Neutrophil (primary cell): Measurements from ENCODE around the gene MAGI3.

Experiments
- H3K27ac ChIP-seq: fragments of 200-600 bp; sonication (generic); 2 replicates; pipeline ENCODE4 v1.5.1; 2016; ENCODE audit warnings: mild to moderate bottlenecking, moderate library complexity
- H3K27me3 ChIP-seq: fragments of 200-600 bp; sonication (generic); 2 replicates; pipeline ENCODE4 v1.6.0; 2016; ENCODE audit warnings: mild to moderate bottlenecking
- H3K36me3 ChIP-seq: fragments of 200-600 bp; sonication (generic); 2 replicates; pipeline ENCODE4 v1.5.1; 2017
- H3K4me1 ChIP-seq, 2 experiments: fragments of 200-600 bp in 1 of 2; sonication (generic) in 1 of 2; 1 replicate in 1 of 2; 2 replicates in 1 of 2; pipeline versions ENCODE4 v1.5.1 to v1.6.1; 2013 to 2016; ENCODE audit warnings: low read depth in 1 of 2, low read length in 1 of 2, mild to moderate bottlenecking in 1 of 2, moderate library complexity in 1 of 2; ENCODE audit not compliant: control insufficient read depth in 1 of 2, insufficient read depth in 1 of 2
- H3K4me3 ChIP-seq, 2 experiments: fragments of 200-600 bp in 1 of 2; sonication (generic) in 1 of 2; 1 replicate in 1 of 2; 2 replicates in 1 of 2; pipeline ENCODE4 v1.5.1; 2013 to 2016; ENCODE audit warnings: low read depth in 1 of 2, low read length in 1 of 2, mild to moderate bottlenecking in 1 of 2, moderate library complexity in 1 of 2
- H3K9me3 ChIP-seq: fragments of 200-600 bp; sonication (generic); 2 replicates; pipeline ENCODE4 v1.5.1; 2016
- CTCF ChIP-seq: fragments of 200-600 bp; sonication (generic); IDR thresholded peaks from 2 replicates; pipeline ENCODE4 v1.5.1; 2016; ENCODE audit warnings: antibody characterized with exemption

Gene MAGI3

DNA sequence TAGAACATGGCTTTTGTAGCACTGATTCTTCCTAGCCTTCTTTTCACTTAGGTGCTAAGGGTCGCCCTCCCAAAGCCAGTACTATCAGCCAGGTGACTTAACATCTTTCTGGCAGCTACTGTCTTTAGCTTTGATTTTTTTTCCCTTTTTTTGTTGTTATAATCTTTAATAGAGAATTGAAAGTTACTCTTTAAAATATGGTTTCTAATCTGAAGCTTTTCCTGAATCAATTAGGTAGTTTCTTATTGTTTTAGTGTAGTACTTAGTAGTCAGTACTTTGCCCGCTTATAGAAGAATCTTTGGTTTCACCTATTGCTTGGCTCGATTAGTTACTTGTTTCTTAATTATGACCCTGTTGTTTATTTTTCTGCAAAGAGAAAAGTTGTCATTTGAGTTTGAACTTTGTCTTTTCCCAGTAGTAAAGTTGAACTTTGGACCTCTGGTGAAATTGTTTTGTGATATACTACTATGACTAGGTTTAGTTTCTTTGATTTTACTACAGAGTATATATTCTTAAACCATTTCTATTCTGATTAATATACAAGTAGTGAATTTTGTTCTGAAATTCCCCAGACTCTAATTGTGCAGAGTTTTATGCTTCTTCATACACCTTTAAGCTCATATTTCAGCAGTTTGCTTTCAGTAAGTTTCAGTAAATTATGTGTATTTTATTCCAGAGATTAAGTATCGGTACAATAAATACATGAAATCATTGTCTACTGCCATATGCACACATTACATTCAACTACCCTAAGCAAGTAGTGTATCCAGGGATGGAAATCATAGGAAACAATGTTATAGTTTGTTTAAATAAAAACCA lies 3.9 kb downstream of the MAGI3 start:
- TF ChIP-seq CTCF, result no peak
- Histone ChIP-seq H3K27ac (no peak overlapping the region), H3K4me1 (peaks cover 16 to 21% of the 10 kb centered on the region in 2 experiments), H3K27me3 (peaks cover 95% of the 10 kb centered on the region), H3K9me3 (no peaks in the 10 kb centered on the region), H3K4me3 (no peak overlapping the region), H3K36me3 (no peaks in the 10 kb centered on the region)

DNA sequence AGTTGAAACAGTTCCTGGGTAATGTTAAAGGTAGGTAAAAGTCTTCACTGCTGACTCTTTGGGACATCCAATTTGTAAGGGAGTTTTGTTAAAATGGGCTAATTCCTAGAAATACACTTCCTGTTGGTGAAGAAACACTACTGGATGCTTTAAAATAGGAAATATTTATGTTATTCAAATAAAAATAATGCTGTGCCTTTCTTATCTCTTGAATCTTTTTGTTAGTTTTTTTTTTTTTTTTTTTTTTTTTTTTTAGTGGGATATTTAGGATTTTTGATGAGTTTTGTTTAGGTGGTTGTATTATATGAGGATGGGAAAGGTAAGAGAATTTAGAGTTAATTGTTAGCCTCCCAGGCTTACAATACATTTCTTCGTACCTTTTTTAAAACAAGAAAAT lies 4.5 kb downstream of the MAGI3 start:
- H3K4me1 ChIP-seq, result peaks cover 10 to 17% of the 10 kb centered on the region in 2 experiments
- peaks cover 93% of the 10 kb centered on the region for H3K27me3 ChIP-seq
- H3K27ac ChIP-seq, result no peak overlapping the region
- no peak for TF ChIP-seq CTCF
- no peak overlapping the region for H3K4me3 ChIP-seq
- no peaks in the 10 kb centered on the region for H3K36me3 ChIP-seq
- no peaks in the 10 kb centered on the region for H3K9me3 ChIP-seq

DNA sequence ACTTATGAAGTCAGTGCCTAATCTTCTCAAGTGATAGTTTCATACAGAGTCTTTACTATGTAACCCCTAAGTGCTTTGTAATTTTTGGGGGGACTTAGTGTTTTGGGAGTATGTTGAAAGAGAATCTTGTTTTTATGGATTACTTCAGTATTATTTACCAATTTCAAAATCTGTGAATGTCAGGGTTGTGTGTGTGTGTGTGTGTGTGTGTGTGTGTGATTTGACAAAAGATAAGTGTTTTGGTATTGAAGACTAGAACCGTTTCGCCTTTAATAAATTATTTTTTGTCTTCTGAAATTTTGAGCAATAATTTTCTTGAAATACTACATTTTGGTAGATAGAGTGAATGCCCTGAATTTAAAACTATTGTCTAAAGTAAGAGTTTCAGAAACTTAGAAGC lies 5.8 kb downstream of the MAGI3 start:
- Histone ChIP-seq H3K36me3 (no peaks in the 10 kb centered on the region), H3K4me3 (no peak overlapping the region), H3K9me3 (no peaks in the 10 kb centered on the region), H3K27ac (no peak overlapping the region), H3K27me3 (peaks cover 93% of the 10 kb centered on the region), H3K4me1 (peaks cover 5 to 6% of the 10 kb centered on the region in 2 experiments)
- no peak for TF ChIP-seq CTCF

DNA sequence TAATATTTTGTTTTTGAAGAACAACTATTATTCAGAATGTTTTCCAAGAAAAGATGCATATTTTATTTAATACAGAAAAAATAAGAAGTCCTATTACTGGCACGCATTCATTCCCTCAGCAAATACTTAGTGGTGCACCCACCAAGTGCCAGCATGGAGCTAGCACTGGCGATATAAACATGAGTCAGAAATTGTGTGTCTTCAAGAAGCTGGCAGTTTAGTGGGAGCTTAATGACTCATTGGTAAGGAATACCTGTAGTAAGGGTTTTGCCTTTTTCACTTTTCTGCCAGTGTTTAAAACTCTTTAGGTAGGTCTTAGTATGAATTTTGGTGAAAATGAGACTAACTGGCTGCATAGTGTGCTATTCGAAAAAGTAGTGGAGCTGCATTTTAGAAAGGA lies 6.3 kb downstream of the MAGI3 start:
- H3K27ac ChIP-seq, result no peak overlapping the region
- TF ChIP-seq CTCF, result no peak
- no peak overlapping the region for H3K4me3 ChIP-seq
- peaks cover 93% of the 10 kb centered on the region for H3K27me3 ChIP-seq
- H3K9me3 ChIP-seq, result no peaks in the 10 kb centered on the region
- H3K36me3 ChIP-seq, result no peaks in the 10 kb centered on the region
- peaks cover under 1 to 1% of the 10 kb centered on the region in 2 experiments for H3K4me1 ChIP-seq

DNA sequence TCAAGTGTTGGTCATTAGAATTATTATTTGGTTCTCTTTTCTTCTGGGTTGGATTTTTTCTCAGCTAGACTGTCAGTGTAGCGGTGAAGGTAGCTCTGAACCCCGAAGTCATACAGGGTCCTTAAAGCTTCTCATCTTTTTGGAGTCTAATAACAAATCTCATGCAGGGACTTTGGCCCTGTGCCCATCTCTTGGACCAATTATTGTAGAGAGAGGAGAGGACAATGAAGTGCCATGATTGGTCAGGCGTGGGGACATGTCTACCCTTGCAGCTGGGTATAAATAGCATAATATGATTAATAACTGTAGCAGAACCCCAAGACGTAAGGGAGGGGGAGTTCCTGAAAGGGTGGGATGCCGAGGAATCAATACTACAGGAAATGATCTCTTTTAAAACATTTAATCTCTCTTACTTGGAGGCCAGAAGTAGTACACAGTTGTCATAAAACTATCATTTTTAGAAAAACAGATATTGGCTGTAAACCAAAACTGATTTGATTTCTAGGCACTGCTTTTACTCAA lies 8.8 kb downstream of the MAGI3 start:
- Histone ChIP-seq H3K4me1 (no peaks in the 10 kb centered on the region), H3K4me3 (no peak overlapping the region), H3K27me3 (peaks cover 86% of the 10 kb centered on the region), H3K9me3 (no peaks in the 10 kb centered on the region), H3K36me3 (no peaks in the 10 kb centered on the region), H3K27ac (no peak overlapping the region)
- no peak for TF ChIP-seq CTCF
